Measurements from ENCODE around the gene DHRS4L2.
A peak's percentile ranks its signal among the peaks of the same experiment; 100 is the strongest.
"Not testable (repeated sequence)": the region's sequence is repeated elsewhere in the genome, so short reads cannot be mapped to it uniquely, and the experiment has no call there.

Gene DHRS4L2

GRCh38 chr14:23988607-23989363 lies at the start of gene DHRS4L2:
DHRS4L2 (plus strand) TSS chr14:23988929; CDS start chr14:23988948, 19 bp downstream.
- peak; percentile 78 for DNase-seq

- no peak for DNase-seq
Observed at GRCh38 chr14:23939607-23940326, 49.0 kb upstream of the DHRS4L2 start.

- DNase-seq, result no peak
Observed at GRCh38 chr14:23941230-23941629, 47.5 kb upstream of the DHRS4L2 start.

GRCh38 chr14:23941669-23942068 lies 47.1 kb upstream of the DHRS4L2 start:
- no peak for DNase-seq

GRCh38 chr14:23942587-23942986 lies 46.1 kb upstream of the DHRS4L2 start:
- no peak for DNase-seq

GRCh38 chr14:23949069-23949468 lies 39.7 kb upstream of the DHRS4L2 start:
- not testable (repeated sequence) for DNase-seq

GRCh38 chr14:23950411-23951135 lies 38.2 kb upstream of the DHRS4L2 start:
- DNase-seq, result no peak

- not testable (repeated sequence) for DNase-seq
Observed at GRCh38 chr14:23951136-23951466, 37.6 kb upstream of the DHRS4L2 start.

GRCh38 chr14:23951590-23952201 lies 37.0 kb upstream of the DHRS4L2 start:
- no peak for DNase-seq

GRCh38 chr14:23953116-23953463 lies 35.6 kb upstream of the DHRS4L2 start:
- not testable (repeated sequence) for DNase-seq

GRCh38 chr14:23953464-23954278 lies 35.1 kb upstream of the DHRS4L2 start, which contains the start of gene DHRS4:
DHRS4 (plus strand) TSS chr14:23953770; CDS start chr14:23953789, 19 bp downstream.
- peak; percentile 78 for DNase-seq

- not testable (repeated sequence) for DNase-seq
Observed at GRCh38 chr14:23954279-23954614, 34.5 kb upstream of the DHRS4L2 start.

- DNase-seq, result not testable (repeated sequence)
Observed at GRCh38 chr14:23954965-23955364, 33.8 kb upstream of the DHRS4L2 start.

GRCh38 chr14:23955811-23956210 lies 32.9 kb upstream of the DHRS4L2 start:
- DNase-seq, result not testable (repeated sequence)

- not testable (repeated sequence) for DNase-seq
Observed at GRCh38 chr14:23957913-23958569, 30.7 kb upstream of the DHRS4L2 start.

- not testable (repeated sequence) for DNase-seq
Observed at GRCh38 chr14:23960899-23961298, 27.8 kb upstream of the DHRS4L2 start.

GRCh38 chr14:23961704-23962103 lies 27.0 kb upstream of the DHRS4L2 start:
- DNase-seq, result not testable (repeated sequence)

GRCh38 chr14:23969130-23969480 lies 19.6 kb upstream of the DHRS4L2 start:
- DNase-seq, result not testable (repeated sequence)

- DNase-seq, result peak; percentile 72
Observed at GRCh38 chr14:23969481-23970282, 19.0 kb upstream of the DHRS4L2 start.

- DNase-seq, result not testable (repeated sequence)
Observed at GRCh38 chr14:23970283-23970659, 18.5 kb upstream of the DHRS4L2 start.

- not testable (repeated sequence) for DNase-seq
Observed at GRCh38 chr14:23973178-23973577, 15.6 kb upstream of the DHRS4L2 start.

Measured in activated CD4-positive, CD25-positive, alpha-beta regulatory T cell treated with anti-CD3 and anti-CD28 coated beads, Interleukin-2, amount 50 U/mL, for 72 hours (primary cell).